ENCODE measurements around the gene SLC6A5.

DNA sequence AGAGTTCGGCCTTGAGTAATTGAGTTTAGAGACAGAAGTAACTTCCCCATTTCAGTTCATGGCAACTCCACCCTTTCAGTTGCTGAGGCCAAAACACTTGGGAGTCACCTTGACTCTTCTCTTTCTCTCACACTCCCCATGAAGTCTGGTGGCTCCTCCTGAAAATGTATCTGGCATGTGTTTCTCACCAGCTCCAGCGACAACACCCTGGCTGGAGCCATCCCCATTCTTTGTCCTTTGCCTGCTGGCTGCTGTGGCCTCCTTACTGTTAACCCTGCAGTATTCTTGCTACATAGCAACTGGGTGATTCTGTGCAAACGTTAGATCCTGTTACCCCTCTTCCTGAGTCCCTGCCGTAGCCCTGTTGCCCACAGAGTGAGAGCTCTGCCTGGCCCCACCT, 23.8 kb downstream of the SLC6A5 start:
- TF ChIP-seq POLR2AphosphoS5 (IDR thresholded peaks at IDR 0.05; ENCODE audit: borderline replicate concordance, low read depth, low read length) (no peak), EZH2 (IDR thresholded peaks at IDR 0.05) (no peak)

All from SK-N-MC (cell line).